GM20431 (cell line): ENCODE measurements around the gene TRIM47.
"Not testable (repeated sequence)": the region's sequence is repeated elsewhere in the genome, so short reads cannot be mapped to it uniquely, and the experiment has no call there.

ENCODE experiments used
- in situ Hi-C: fragments of 300-500 bp; cut with MseI, MboI; formaldehyde crosslinking; loops from one replicate; pipeline ENCODE4 v1.15.0; 2020; ENCODE audit warnings: low sequenced_read_pairs; ENCODE audit not compliant: unreplicated experiment

Gene TRIM47

GRCh38 chr17:75892556-75893224, 14.3 kb upstream of the TRIM47 start:
- in situ Hi-C loops: no loop called here

GRCh38 chr17:75891605-75892555, 13.5 kb upstream of the TRIM47 start:
- in situ Hi-C loops: no loop called here

- in situ Hi-C loops: no loop called here
Measured at GRCh38 chr17:75891022-75891604, 12.7 kb upstream of the TRIM47 start.

- in situ Hi-C loops: no loop called here
Measured at GRCh38 chr17:75889454-75889853, 11.1 kb upstream of the TRIM47 start.

GRCh38 chr17:75888484-75888883, 10.1 kb upstream of the TRIM47 start:
- in situ Hi-C loops: no loop called here

- in situ Hi-C loops: not testable (repeated sequence)
Measured at GRCh38 chr17:75885860-75886259, 7.5 kb upstream of the TRIM47 start.

- in situ Hi-C loops: no loop called here
Measured at GRCh38 chr17:75885431-75885830, 7.0 kb upstream of the TRIM47 start.

GRCh38 chr17:75881678-75882454, 3.5 kb upstream of the TRIM47 start:
- in situ Hi-C loops: no loop called here

GRCh38 chr17:75880266-75880665, 1.9 kb upstream of the TRIM47 start:
- in situ Hi-C loops: no loop called here

- in situ Hi-C loops: no loop called here
Measured at GRCh38 chr17:75877752-75878173, 618 bp downstream of the TRIM47 start.

GRCh38 chr17:75876938-75877751, 1.2 kb downstream of the TRIM47 start:
- in situ Hi-C loops: no loop called here

- in situ Hi-C loops: no loop called here
Measured at GRCh38 chr17:75876190-75876937, 2.0 kb downstream of the TRIM47 start.

GRCh38 chr17:75875940-75876189, 2.5 kb downstream of the TRIM47 start:
- in situ Hi-C loops: no loop called here

- in situ Hi-C loops: no loop called here
Measured at GRCh38 chr17:75875182-75875939, 3.0 kb downstream of the TRIM47 start.

- in situ Hi-C loops: no loop called here
Measured at GRCh38 chr17:75874323-75875181, 3.8 kb downstream of the TRIM47 start.

- in situ Hi-C loops: no loop called here
Measured at GRCh38 chr17:75873587-75874322, 4.6 kb downstream of the TRIM47 start.
